ENCODE results near the gene CDK5RAP2.

DNA sequence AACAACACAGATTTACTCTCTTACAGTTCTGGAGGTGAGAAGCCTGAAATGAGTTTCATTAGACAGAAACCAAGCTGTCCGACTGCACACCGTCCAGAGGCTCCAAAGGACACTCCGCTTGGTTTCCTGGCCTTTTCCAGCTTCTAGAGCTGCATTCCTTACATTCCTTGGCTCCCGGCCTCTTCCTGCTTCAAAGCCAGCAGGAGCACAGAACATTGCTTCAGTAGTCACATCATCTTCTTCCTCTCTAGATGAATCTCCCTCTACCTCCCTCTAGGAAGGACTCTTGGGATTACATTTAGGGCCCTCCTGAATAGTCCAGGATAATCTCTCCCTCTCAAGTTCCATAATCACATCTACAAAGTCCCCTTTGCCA, 213.3 kb downstream of the CDK5RAP2 start:
- TF ChIP-seq, protein P1, sequence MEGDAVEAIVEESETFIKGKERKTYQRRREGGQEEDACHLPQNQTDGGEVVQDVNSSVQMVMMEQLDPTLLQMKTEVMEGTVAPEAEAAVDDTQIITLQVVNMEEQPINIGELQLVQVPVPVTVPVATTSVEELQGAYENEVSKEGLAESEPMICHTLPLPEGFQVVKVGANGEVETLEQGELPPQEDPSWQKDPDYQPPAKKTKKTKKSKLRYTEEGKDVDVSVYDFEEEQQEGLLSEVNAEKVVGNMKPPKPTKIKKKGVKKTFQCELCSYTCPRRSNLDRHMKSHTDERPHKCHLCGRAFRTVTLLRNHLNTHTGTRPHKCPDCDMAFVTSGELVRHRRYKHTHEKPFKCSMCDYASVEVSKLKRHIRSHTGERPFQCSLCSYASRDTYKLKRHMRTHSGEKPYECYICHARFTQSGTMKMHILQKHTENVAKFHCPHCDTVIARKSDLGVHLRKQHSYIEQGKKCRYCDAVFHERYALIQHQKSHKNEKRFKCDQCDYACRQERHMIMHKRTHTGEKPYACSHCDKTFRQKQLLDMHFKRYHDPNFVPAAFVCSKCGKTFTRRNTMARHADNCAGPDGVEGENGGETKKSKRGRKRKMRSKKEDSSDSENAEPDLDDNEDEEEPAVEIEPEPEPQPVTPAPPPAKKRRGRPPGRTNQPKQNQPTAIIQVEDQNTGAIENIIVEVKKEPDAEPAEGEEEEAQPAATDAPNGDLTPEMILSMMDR (IDR thresholded peaks at IDR 0.05 in 4 of 5, conservative IDR thresholded peaks at IDR 0.05 in 1 of 5) = no peak
- TF ChIP-seq POLR2A (IDR thresholded peaks at IDR 0.05) = no peak
